Measurements from ENCODE around the gene SYT17. TPM values are rescaled to one million over a fixed set of nuclear protein-coding genes. Genes with fewer than 3 reads are reported as not detected.

SYT17 gene
- total RNA-seq, 1 experiment from 2014 or later, result 36.6 TPM

GRCh38 chr16:19130385-19130784 lies 37.7 kb upstream of the SYT17 start:
- Histone ChIP-seq H3K27ac (peak overlapping the region; percentile 49; the same call in 1 of the 2 replicates), H3K27me3 (ENCODE audit: insufficient read depth, low read depth) (no peaks in the 10 kb centered on the region), H3K79me2 (ENCODE audit: low read depth) (no peaks in the 10 kb centered on the region), H2AFZ (no peak overlapping the region), H3K36me3 (ENCODE audit: low read depth) (no peaks in the 10 kb centered on the region), H3K4me3 (no peak overlapping the region), H3F3A (ENCODE audit: insufficient read depth, low read depth) (peaks cover 32% of the 10 kb centered on the region), H3K9me2 (ENCODE audit: insufficient read depth) (no peaks in the 10 kb centered on the region), H4K20me1 (ENCODE audit: insufficient read depth) (no peaks in the 10 kb centered on the region), H3K4me2 (peak overlapping the region; percentile 43), H3K9me3 (ENCODE audit: insufficient read depth, low read depth) (peaks cover 5% of the 10 kb centered on the region), H3K4me1 (replicated peaks; ENCODE audit: insufficient read depth) (peaks cover 42% of the 10 kb centered on the region)
- no TSS peak for BruUV-seq (replicated peaks)
- no peak for TF ChIP-seq CTCF (conservative IDR thresholded peaks at IDR 0.05)
- no peak for TF ChIP-seq EZH2 (IDR thresholded peaks at IDR 0.05; ENCODE audit: low read depth)
- intact Hi-C loops (cut with micrococcal nuclease; ENCODE audit: unreplicated experiment), result no loop called here
- ChIA-PET POLR2A (ENCODE audit: unreplicated experiment) (no interaction called here), CTCF (no interaction called here)
- no peak for DNase-seq

DNA sequence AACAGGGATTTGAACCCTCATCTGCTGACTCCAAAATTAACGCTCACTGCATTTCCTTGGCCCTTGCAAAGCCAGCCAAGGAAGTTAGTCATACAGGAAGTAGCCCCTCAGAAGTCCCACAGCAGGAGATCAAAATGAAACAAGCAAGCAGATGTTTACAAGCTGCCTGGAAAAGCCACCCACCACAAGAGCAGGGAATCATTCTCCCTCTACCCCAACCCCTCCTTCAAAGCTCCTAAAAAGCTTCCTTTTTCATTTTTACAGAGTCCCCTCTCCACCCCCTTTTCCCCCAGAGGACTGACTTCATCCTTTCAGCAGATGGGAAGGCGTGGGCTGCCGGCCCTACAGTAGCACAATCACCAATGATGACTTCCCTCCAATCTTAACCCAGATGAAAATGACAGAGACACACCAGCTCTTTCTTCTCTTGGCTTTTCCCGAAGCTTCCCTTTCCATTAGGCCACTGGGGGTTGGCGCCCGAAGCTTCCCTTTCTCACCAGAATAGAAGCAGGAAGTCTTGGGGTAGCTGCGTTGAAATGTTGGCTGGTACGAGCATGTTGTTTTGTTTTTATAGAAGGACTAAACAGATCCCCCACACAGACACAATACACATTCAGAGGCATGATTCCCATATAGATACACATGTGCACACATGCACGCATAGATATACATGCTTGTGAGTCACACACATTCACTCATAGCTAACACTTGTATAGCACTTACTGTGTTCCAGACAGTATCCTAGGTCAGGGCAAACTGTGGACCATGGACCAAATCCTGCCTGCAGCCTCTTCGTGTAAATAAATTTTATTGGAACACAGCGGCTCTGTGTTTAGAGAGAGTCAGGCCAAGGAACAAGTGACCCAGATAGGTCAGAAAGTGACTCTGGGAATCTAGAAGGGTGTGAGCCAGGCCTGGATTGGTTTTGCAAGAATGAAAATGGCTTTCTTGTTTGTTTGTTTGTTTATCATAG lies 36.9 kb upstream of the SYT17 start:
- no peak overlapping the region for H2AFZ ChIP-seq
- H3K9me3 ChIP-seq (ENCODE audit: insufficient read depth, low read depth), result no peaks in the 10 kb centered on the region; the same call in 1 of the 2 replicates
- H3K27ac ChIP-seq, result peak overlapping the region; percentile 49
- H3K4me2 ChIP-seq, result peak overlapping the region; percentile 43
- DNase-seq, result peak in 1 of 2 experiments; percentile 61
- H3F3A ChIP-seq (ENCODE audit: insufficient read depth, low read depth), result peaks cover 39% of the 10 kb centered on the region
- H3K4me1 ChIP-seq (replicated peaks; ENCODE audit: insufficient read depth), result peaks cover 49% of the 10 kb centered on the region
- no peak overlapping the region for H3K4me3 ChIP-seq
- H3K9me2 ChIP-seq (ENCODE audit: insufficient read depth), result no peaks in the 10 kb centered on the region
- no peaks in the 10 kb centered on the region for H3K27me3 ChIP-seq (ENCODE audit: insufficient read depth, low read depth)
- no peaks in the 10 kb centered on the region for H4K20me1 ChIP-seq (ENCODE audit: insufficient read depth)
- CTCF ChIA-PET, result interaction anchor here (0.6 to 1.0 kb wide), 2 partner anchors 11 to 43 kb away, joined by 3 to 6 read pairs; no protein-coding TSS in a partner anchor
- intact Hi-C loops (cut with micrococcal nuclease; ENCODE audit: unreplicated experiment), result no loop called here
- TF ChIP-seq CTCF (conservative IDR thresholded peaks at IDR 0.05) (no peak), EZH2 (IDR thresholded peaks at IDR 0.05; ENCODE audit: low read depth) (no peak)
- POLR2A ChIA-PET (ENCODE audit: unreplicated experiment), result no interaction called here
- BruUV-seq (replicated peaks), result no TSS peak
- no peaks in the 10 kb centered on the region for H3K36me3 ChIP-seq (ENCODE audit: low read depth)
- no peaks in the 10 kb centered on the region for H3K79me2 ChIP-seq (ENCODE audit: low read depth)

DNA sequence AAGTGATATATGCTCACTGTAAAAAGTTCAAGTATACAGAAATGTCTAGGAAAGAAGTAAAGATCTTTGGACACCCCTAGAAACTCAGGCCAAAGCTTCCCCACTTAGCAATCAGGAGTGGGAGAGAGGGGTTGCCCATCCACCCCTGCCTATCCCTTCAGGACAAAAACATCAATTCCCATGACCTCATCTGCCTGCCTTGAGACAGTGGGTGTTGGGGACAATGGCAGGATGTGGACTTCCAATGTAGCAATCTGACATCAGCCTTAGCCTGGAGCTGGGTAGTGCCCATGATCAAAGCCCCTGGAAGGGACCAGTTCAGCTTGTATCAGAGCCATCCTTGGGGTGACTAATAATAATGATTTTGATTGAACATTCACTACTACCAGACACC lies 36.2 kb upstream of the SYT17 start:
- CTCF ChIA-PET, result interaction anchor here (0.6 to 1.0 kb wide), 3 partner anchors 11 to 44 kb away, joined by 3 to 6 read pairs (median 5); no protein-coding TSS in a partner anchor

More for the DNA sequence above, 36.2 kb upstream of the SYT17 start:
- Histone ChIP-seq H3K27me3 (ENCODE audit: insufficient read depth, low read depth) (no peaks in the 10 kb centered on the region), H4K20me1 (ENCODE audit: insufficient read depth) (no peaks in the 10 kb centered on the region), H2AFZ (no peak overlapping the region), H3K27ac (peak overlapping the region; percentile 49), H3F3A (ENCODE audit: insufficient read depth, low read depth) (peaks cover 39% of the 10 kb centered on the region), H3K4me1 (replicated peaks; ENCODE audit: insufficient read depth) (peaks cover 56% of the 10 kb centered on the region), H3K9me2 (ENCODE audit: insufficient read depth) (no peaks in the 10 kb centered on the region), H3K4me3 (no peak overlapping the region), H3K9me3 (ENCODE audit: insufficient read depth, low read depth) (no peaks in the 10 kb centered on the region; the same call in 1 of the 2 replicates), H3K79me2 (ENCODE audit: low read depth) (no peaks in the 10 kb centered on the region; the same call in 1 of the 2 replicates), H3K4me2 (peak overlapping the region; percentile 43; the same call in 1 of the 2 replicates), H3K36me3 (ENCODE audit: low read depth) (no peaks in the 10 kb centered on the region)
- POLR2A ChIA-PET (ENCODE audit: unreplicated experiment), result no interaction called here
- TF ChIP-seq EZH2 (IDR thresholded peaks at IDR 0.05; ENCODE audit: low read depth), result no peak
- TF ChIP-seq CTCF (conservative IDR thresholded peaks at IDR 0.05), result no peak
- DNase-seq, result no peak
- no TSS peak for BruUV-seq (replicated peaks)
- intact Hi-C loops (cut with micrococcal nuclease; ENCODE audit: unreplicated experiment), result no loop called here

All from PC-9 (cell line).